PC-3 (cell line): ENCODE measurements around the gene SLC8A1. TPM values are rescaled to one million over a fixed set of nuclear protein-coding genes. Genes with fewer than 3 reads are reported as not detected.

ENCODE experiments used
- ATAC-seq: fragments of 200-7000 bp; cut with Tn5 transposase; 2 replicates; pipeline ENCODE4 v1.9.1; 2020; ENCODE audit warnings: mild to moderate bottlenecking, moderate library complexity
- BruUV-seq: library from RNA; stranded (reverse); fragments of 400-500 nt; replicated peaks from 2 replicates; lab custom pipeline; 2021; lab: Mats Ljungman, UMichigan
- CTCF ChIA-PET: fragments of 300-600 bp; sonication (Branson Sonifier 250); formaldehyde crosslinking; loops from one replicate; lab custom pipeline; 2022; ENCODE audit warnings: antibody characterized with exemption; lab: Charles Lee
- POLR2A ChIA-PET: fragments of 300-600 bp; sonication (Branson Sonifier 250); formaldehyde crosslinking; loops from one replicate; lab custom pipeline; 2022; ENCODE audit warnings: antibody characterized with exemption; ENCODE audit not compliant: unreplicated experiment; lab: Charles Lee
- DNase-seq: peaks from one replicate; pipeline ENCODE4 v3.0.0-alpha.2; 2015
- H2AFZ ChIP-seq: fragments of 300-600 bp; sonication (generic); 2 replicates; pipeline ENCODE4 v1.6.0; 2016; ENCODE audit warnings: antibody characterized with exemption, low read length
- H3F3A ChIP-seq: fragments of 300-600 bp; sonication (generic); one replicate; pipeline ENCODE4 v1.6.0; 2017; ENCODE audit warnings: antibody characterized with exemption, low read length, control low read depth, mild to moderate bottlenecking; ENCODE audit not compliant: unreplicated experiment
- H3K27ac ChIP-seq: fragments of 300-600 bp; sonication (generic); 2 replicates; pipeline ENCODE4 v1.5.1; 2016; ENCODE audit warnings: mild to moderate bottlenecking, low read length
- H3K27me3 ChIP-seq: fragments of 300-600 bp; sonication (generic); 2 replicates; pipeline ENCODE4 v1.6.1; 2016; ENCODE audit warnings: low read length, mixed read lengths
- H3K36me3 ChIP-seq: fragments of 300-600 bp; sonication (generic); 2 replicates; pipeline ENCODE4 v1.6.1; 2016; ENCODE audit warnings: low read depth, mixed run types, low read length, mixed read lengths
- H3K4me1 ChIP-seq: fragments of 300-600 bp; sonication (generic); 2 replicates; pipeline ENCODE4 v1.5.1; 2016; ENCODE audit warnings: low read length; ENCODE audit not compliant: insufficient read depth
- H3K4me2 ChIP-seq: fragments of 300-600 bp; sonication (generic); 2 replicates; pipeline ENCODE4 v1.6.0; 2016; ENCODE audit warnings: low read length
- H3K4me3 ChIP-seq: fragments of 300-600 bp; sonication (generic); 2 replicates; pipeline ENCODE4 v1.5.1; 2016; ENCODE audit warnings: mild to moderate bottlenecking, low read length, mixed read lengths
- H3K79me2 ChIP-seq: fragments of 300-600 bp; sonication (generic); 2 replicates; pipeline ENCODE4 v1.6.1; 2017; ENCODE audit warnings: low read length, mixed read lengths
- H3K9ac ChIP-seq: fragments of 300-600 bp; sonication (generic); 2 replicates; pipeline ENCODE4 v1.6.0; 2016; ENCODE audit warnings: mild to moderate bottlenecking, low read length
- H3K9me2 ChIP-seq: fragments of 300-600 bp; sonication (generic); replicated peaks from 2 replicates; pipeline ENCODE4 v1.6.1; 2016; ENCODE audit warnings: mixed run types, low read length, mixed read lengths
- H3K9me3 ChIP-seq: fragments of 300-600 bp; sonication (generic); 2 replicates; pipeline ENCODE4 v1.6.1; 2016; ENCODE audit warnings: low read length, mixed read lengths
- H4K20me1 ChIP-seq: fragments of 300-600 bp; sonication (generic); 2 replicates; pipeline ENCODE4 v1.6.1; 2016; ENCODE audit warnings: low read length, mixed read lengths
- EZH2 ChIP-seq: fragments of 300-600 bp; sonication (generic); IDR thresholded peaks from one replicate; pipeline ENCODE4 v1.6.1; 2017; ENCODE audit warnings: antibody characterized with exemption, mild to moderate bottlenecking, low read length; ENCODE audit not compliant: unreplicated experiment
- EZH2phosphoT487 ChIP-seq: fragments of 300-600 bp; sonication (generic); IDR thresholded peaks from 2 replicates; pipeline ENCODE4 v1.6.1; 2018; ENCODE audit warnings: mild to moderate bottlenecking, antibody characterized with exemption, low read length, borderline replicate concordance
- intact Hi-C: fragments of 100-400 bp; cut with micrococcal nuclease; formaldehyde crosslinking; loops from 2 replicates; pipeline ENCODE4 v1.9.0; 2023
- total RNA-seq: library from RNA; depleted of rRNA; stranded (reverse); fragments of >200 nt; gene quantifications from 2 replicates; pipeline ENCODE4 v1.2.3, GENCODE V29; 2014
- TF ChIP-seq, protein P1 (sequence below): fragments of 300-600 bp; sonication (generic); conservative IDR thresholded peaks from 2 replicates; pipeline ENCODE4 v1.5.1; 2017; ENCODE audit warnings: antibody characterized with exemption, low read depth, mild to moderate bottlenecking, low read length

Gene SLC8A1
- total RNA-seq, 1 experiment from 2014 or later, result 1.3 TPM

- no TSS peak for BruUV-seq
- Histone ChIP-seq H3K9me2 (no peaks in the 10 kb centered on the region), H3K9me3 (no peaks in the 10 kb centered on the region), H3K27me3 (no peaks in the 10 kb centered on the region), H2AFZ (no peak overlapping the region), H3K36me3 (no peaks in the 10 kb centered on the region), H3K27ac (no peak overlapping the region), H3K9ac (no peak overlapping the region), H3K4me3 (no peak overlapping the region), H4K20me1 (no peaks in the 10 kb centered on the region), H3K4me2 (no peak overlapping the region), H3K4me1 (no peaks in the 10 kb centered on the region), H3K79me2 (no peaks in the 10 kb centered on the region), H3F3A (no peaks in the 10 kb centered on the region)
- ATAC-seq (no peak), DNase-seq (no peak)
- ChIA-PET POLR2A (no interaction called here), CTCF (no interaction called here)
- no peak for TF ChIP-seq EZH2
- TF ChIP-seq, protein P1, sequence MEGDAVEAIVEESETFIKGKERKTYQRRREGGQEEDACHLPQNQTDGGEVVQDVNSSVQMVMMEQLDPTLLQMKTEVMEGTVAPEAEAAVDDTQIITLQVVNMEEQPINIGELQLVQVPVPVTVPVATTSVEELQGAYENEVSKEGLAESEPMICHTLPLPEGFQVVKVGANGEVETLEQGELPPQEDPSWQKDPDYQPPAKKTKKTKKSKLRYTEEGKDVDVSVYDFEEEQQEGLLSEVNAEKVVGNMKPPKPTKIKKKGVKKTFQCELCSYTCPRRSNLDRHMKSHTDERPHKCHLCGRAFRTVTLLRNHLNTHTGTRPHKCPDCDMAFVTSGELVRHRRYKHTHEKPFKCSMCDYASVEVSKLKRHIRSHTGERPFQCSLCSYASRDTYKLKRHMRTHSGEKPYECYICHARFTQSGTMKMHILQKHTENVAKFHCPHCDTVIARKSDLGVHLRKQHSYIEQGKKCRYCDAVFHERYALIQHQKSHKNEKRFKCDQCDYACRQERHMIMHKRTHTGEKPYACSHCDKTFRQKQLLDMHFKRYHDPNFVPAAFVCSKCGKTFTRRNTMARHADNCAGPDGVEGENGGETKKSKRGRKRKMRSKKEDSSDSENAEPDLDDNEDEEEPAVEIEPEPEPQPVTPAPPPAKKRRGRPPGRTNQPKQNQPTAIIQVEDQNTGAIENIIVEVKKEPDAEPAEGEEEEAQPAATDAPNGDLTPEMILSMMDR, result no peak
- TF ChIP-seq EZH2phosphoT487, result no peak
- intact Hi-C loops, result no loop called here
Measured at GRCh38 chr2:40304340-40304739, 147.6 kb downstream of the SLC8A1 start.

DNA sequence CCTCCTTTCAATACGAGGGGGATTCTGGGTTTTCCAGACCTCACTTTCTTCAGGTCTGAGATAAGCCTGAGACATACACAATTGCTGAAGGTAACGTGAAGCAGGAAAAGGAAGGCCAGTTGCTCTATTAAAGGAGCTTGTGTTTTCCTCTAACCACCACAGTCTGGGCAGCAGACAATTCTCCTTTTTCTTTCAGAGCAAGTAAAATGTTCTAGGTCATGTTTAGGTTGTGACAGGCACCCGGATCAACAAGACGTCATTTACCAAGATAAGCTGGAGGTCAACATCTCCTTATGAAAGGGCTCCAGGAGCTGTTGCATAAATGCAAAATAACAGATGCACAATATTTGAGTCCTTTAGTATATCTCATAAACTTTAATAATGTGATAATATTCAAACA is 148.1 kb downstream of the SLC8A1 start:
- CTCF ChIA-PET, result no interaction called here
- H3K36me3 ChIP-seq, result no peaks in the 10 kb centered on the region
- H3K79me2 ChIP-seq, result no peaks in the 10 kb centered on the region
- H2AFZ ChIP-seq, result no peak overlapping the region
- no peak overlapping the region for H3K9ac ChIP-seq
- DNase-seq, result no peak
- intact Hi-C loops, result no loop called here
- no peak for ATAC-seq
- H3K9me3 ChIP-seq, result no peaks in the 10 kb centered on the region
- no peak overlapping the region for H3K27ac ChIP-seq
- TF ChIP-seq, protein P1, result no peak
- TF ChIP-seq EZH2 (no peak), EZH2phosphoT487 (no peak)
- no peak overlapping the region for H3K4me2 ChIP-seq
- H3K4me3 ChIP-seq, result no peak overlapping the region
- H3K27me3 ChIP-seq, result no peaks in the 10 kb centered on the region
- no TSS peak for BruUV-seq
- POLR2A ChIA-PET, result no interaction called here
- no peaks in the 10 kb centered on the region for H3K9me2 ChIP-seq
- H3F3A ChIP-seq, result no peaks in the 10 kb centered on the region
- H4K20me1 ChIP-seq, result no peaks in the 10 kb centered on the region
- H3K4me1 ChIP-seq, result no peaks in the 10 kb centered on the region

DNA sequence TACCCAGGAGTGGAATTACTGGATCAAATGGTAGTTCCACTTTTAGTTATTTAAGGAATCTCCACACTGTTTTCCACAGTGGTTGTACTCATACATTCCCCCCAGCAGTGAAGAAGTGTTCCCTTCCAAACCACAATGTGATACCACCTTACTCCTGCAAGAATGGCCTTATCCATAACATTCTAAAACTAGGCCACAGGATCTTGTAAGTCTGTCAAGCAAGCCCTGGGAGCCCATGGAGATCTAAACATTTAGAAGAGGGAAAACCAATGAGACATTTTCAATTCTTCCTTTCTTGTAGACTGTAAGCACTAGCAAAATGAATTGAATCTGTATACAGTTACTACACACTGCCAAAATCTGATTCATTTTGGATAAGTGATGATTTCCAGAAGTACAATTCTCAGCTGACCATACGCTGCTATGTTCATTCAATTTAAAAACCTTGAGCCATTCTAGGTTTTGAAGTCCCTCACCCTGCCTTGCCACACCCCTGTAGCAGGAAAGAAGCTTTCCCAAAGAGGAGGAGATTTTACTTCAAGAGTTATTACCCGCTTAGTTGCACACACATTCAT is 149.1 kb downstream of the SLC8A1 start:
- CTCF ChIA-PET, result no interaction called here
- POLR2A ChIA-PET, result no interaction called here
- no peak for ATAC-seq

More for the DNA sequence above, 149.1 kb downstream of the SLC8A1 start:
- Histone ChIP-seq H3K27ac (no peak overlapping the region), H3K4me3 (no peak overlapping the region), H3K36me3 (no peaks in the 10 kb centered on the region), H3K9ac (no peak overlapping the region), H3K79me2 (no peaks in the 10 kb centered on the region), H3K9me2 (no peaks in the 10 kb centered on the region), H2AFZ (no peak overlapping the region), H3F3A (no peaks in the 10 kb centered on the region), H4K20me1 (no peaks in the 10 kb centered on the region), H3K27me3 (no peaks in the 10 kb centered on the region), H3K4me1 (no peaks in the 10 kb centered on the region), H3K9me3 (no peaks in the 10 kb centered on the region), H3K4me2 (no peak overlapping the region)
- BruUV-seq, result no TSS peak
- TF ChIP-seq, protein P1, result no peak
- TF ChIP-seq EZH2phosphoT487, result no peak
- TF ChIP-seq EZH2, result no peak
- intact Hi-C loops, result no loop called here
- no peak for DNase-seq
